IMR-90 (cell line): ENCODE results near the gene EXT2. TPM values are rescaled to one million over a fixed set of nuclear protein-coding genes. Genes with fewer than 3 reads are reported as not detected.

Source experiments
- ATAC-seq: fragments of 200-7000 bp; cut with Tn5 transposase; 2 replicates; pipeline ENCODE4 v1.9.1; 2020; ENCODE audit warnings: low read depth, mild to moderate bottlenecking, moderate library complexity
- BruUV-seq: library from RNA; stranded (reverse); fragments of 400-500 nt; replicated peaks from 2 replicates; lab custom pipeline; 2021; lab: Mats Ljungman, UMichigan
- CTCF ChIA-PET: fragments of 300-600 bp; formaldehyde crosslinking; extraction: SDS; loops from one replicate; lab custom pipeline; 2021; ENCODE audit warnings: antibody characterized with exemption; lab: Yijun Ruan, JAX
- POLR2A ChIA-PET: fragments of 300-600 bp; sonication (Branson Sonifier 250); formaldehyde crosslinking; loops from one replicate; lab custom pipeline; 2022; ENCODE audit warnings: antibody characterized with exemption; ENCODE audit not compliant: unreplicated experiment; lab: Charles Lee
- DNase-seq: peaks from one replicate; pipeline ENCODE4 v3.0.0; 2013
- H2AFZ ChIP-seq: replicated peaks from 2 replicates; pipeline ENCODE3; 2013; ENCODE audit warnings: low read length, mild to moderate bottlenecking; ENCODE audit not compliant: poor library complexity
- H2AK5ac ChIP-seq: 2 replicates; pipeline ENCODE4 v1.6.1; 2013; ENCODE audit warnings: low read depth, low read length, inconsistent platforms
- H2AK9ac ChIP-seq: replicated peaks from 2 replicates; pipeline ENCODE3; 2013; ENCODE audit warnings: mild to moderate bottlenecking, low read depth, low read length, moderate library complexity; ENCODE audit not compliant: poor library complexity
- H2BK120ac ChIP-seq: 2 replicates; pipeline ENCODE4 v1.6.1; 2013; ENCODE audit warnings: low read depth, low read length, inconsistent platforms
- H2BK15ac ChIP-seq: 3 replicates; pipeline ENCODE4 v1.6.1; 2013; ENCODE audit warnings: low read depth, low read length, inconsistent platforms
- H2BK20ac ChIP-seq: 2 replicates; pipeline ENCODE4 v1.6.1; 2013; ENCODE audit warnings: low read depth, mild to moderate bottlenecking, inconsistent platforms, low read length, moderate library complexity
- H2BK5ac ChIP-seq: 2 replicates; pipeline ENCODE4 v1.6.1; 2013; ENCODE audit warnings: mild to moderate bottlenecking, low read depth, low read length, inconsistent platforms; ENCODE audit not compliant: poor library complexity, severe bottlenecking
- H3K14ac ChIP-seq: replicated peaks from 2 replicates; pipeline ENCODE4 v1.6.1; 2013; ENCODE audit warnings: low read depth, low read length, inconsistent platforms
- H3K18ac ChIP-seq: 2 replicates; pipeline ENCODE4 v1.6.1; 2013; ENCODE audit warnings: low read depth, low read length, control low read depth
- H3K23ac ChIP-seq: 2 replicates; pipeline ENCODE4 v1.6.1; 2013; ENCODE audit warnings: low read depth, low read length, inconsistent platforms
- H3K27ac ChIP-seq: 2 replicates; pipeline ENCODE4 v1.5.1; 2013; ENCODE audit warnings: mild to moderate bottlenecking, control low read depth, low read length; ENCODE audit not compliant: insufficient read depth
- H3K27me3 ChIP-seq: 2 replicates; pipeline ENCODE4 v1.6.1; 2013; ENCODE audit warnings: low read length; ENCODE audit not compliant: control insufficient read depth, insufficient read depth
- H3K36me3 ChIP-seq: 2 replicates; pipeline ENCODE4 v1.6.1; 2013; ENCODE audit warnings: low read length, mixed read lengths; ENCODE audit not compliant: control insufficient read depth, insufficient read depth
- H3K4ac ChIP-seq: 2 replicates; pipeline ENCODE4 v1.6.1; 2013; ENCODE audit warnings: low read depth, low read length, inconsistent platforms
- H3K4me1 ChIP-seq: 2 replicates; pipeline ENCODE4 v1.6.1; 2013; ENCODE audit warnings: low read length, mixed read lengths; ENCODE audit not compliant: control insufficient read depth, insufficient read depth
- H3K4me2 ChIP-seq: 2 replicates; pipeline ENCODE4 v1.6.1; 2013; ENCODE audit warnings: low read depth, mild to moderate bottlenecking, control low read depth, low read length, moderate library complexity
- H3K4me3 ChIP-seq: 2 replicates; pipeline ENCODE4 v1.5.1; 2013; ENCODE audit warnings: low read depth, mild to moderate bottlenecking, control low read depth, low read length, moderate library complexity; ENCODE audit not compliant: insufficient read depth
- H3K56ac ChIP-seq: 2 replicates; pipeline ENCODE4 v1.6.1; 2013; ENCODE audit warnings: low read length, inconsistent platforms; ENCODE audit not compliant: insufficient read depth; ENCODE audit errors: extremely low read depth
- H3K79me1 ChIP-seq, 2 experiments: 2 replicates each; pipeline ENCODE4 v1.6.1; 2013; ENCODE audit warnings: low read length in 2 of 2, inconsistent platforms in 1 of 2, low read depth in 1 of 2
- H3K9ac ChIP-seq: 2 replicates; pipeline ENCODE4 v1.6.1; 2013; ENCODE audit warnings: low read depth, low read length, control low read depth
- H3K9me1 ChIP-seq: 2 replicates; pipeline ENCODE4 v1.6.1; 2013; ENCODE audit warnings: low read length, inconsistent platforms; ENCODE audit not compliant: insufficient read depth
- H3K9me3 ChIP-seq: 2 replicates; pipeline ENCODE4 v1.6.1; 2013; ENCODE audit warnings: low read length; ENCODE audit not compliant: control insufficient read depth, insufficient read depth
- H4K20me1 ChIP-seq: 2 replicates; pipeline ENCODE4 v1.6.1; 2013; ENCODE audit warnings: low read length, inconsistent platforms; ENCODE audit not compliant: insufficient read depth
- H4K5ac ChIP-seq: 2 replicates; pipeline ENCODE4 v1.6.1; 2013; ENCODE audit warnings: mild to moderate bottlenecking, low read depth, low read length, control low read depth
- H4K8ac ChIP-seq, 2 experiments: 2 replicates each; pipeline ENCODE4 v1.6.1; 2013; ENCODE audit warnings: low read depth in 2 of 2, low read length in 2 of 2, control low read depth in 1 of 2, inconsistent platforms in 1 of 2
- H4K91ac ChIP-seq: 2 replicates; pipeline ENCODE4 v1.6.1; 2013; ENCODE audit warnings: low read depth, low read length, inconsistent platforms; ENCODE audit not compliant: insufficient read depth
- RAD21 ChIP-seq: IDR thresholded peaks from 2 replicates; pipeline ENCODE4 v1.6.1; 2012; ENCODE audit warnings: low read length, improper control_type of control experiment
- WGBS, 2 experiments: methylation state at CpG; one replicate each; pipeline versions ENCODE4 v1.1.5 to v1.1.7; 2013; ENCODE audit warnings: missing lambda C conversion rate in 2 of 2; ENCODE audit not compliant: insufficient read length in 1 of 2; ENCODE audit errors: extremely low coverage in 2 of 2; 5-methylcytosine and 5-hydroxymethylcytosine counted together
- dilution Hi-C: fragments of 300-500 bp; cut with HindIII; formaldehyde crosslinking; loops from one replicate; pipeline ENCODE4 v1.14.3; 2018; ENCODE audit warnings: low sequenced_read_pairs; ENCODE audit not compliant: unreplicated experiment
- in situ Hi-C: fragments of 300-500 bp; cut with MboI; formaldehyde crosslinking; loops from 3 replicates; pipeline ENCODE4 v1.14.3; 2019; ENCODE audit warnings: low sequenced_read_pairs, inconsistent platforms, mixed read lengths
- intact Hi-C: fragments of 100-400 bp; cut with micrococcal nuclease; formaldehyde crosslinking; loops from 2 replicates; pipeline ENCODE4 v1.10.0; 2022
- polyA plus RNA-seq, 3 experiments: library from polyadenylated mRNA; depleted of rRNA; stranded (reverse); fragments of >200 nt; gene quantifications; 2 replicates each; pipeline ENCODE4 v1.2.3, GENCODE V29; 2012; ENCODE audit warnings: low replicate concordance in 1 of 3
- total RNA-seq: library from RNA; depleted of rRNA; stranded (reverse); fragments of >200 nt; gene quantifications from 2 replicates; pipeline ENCODE4 v1.2.3, GENCODE V29; 2012

Gene EXT2
- total and polyA plus RNA-seq, 2 of the 4 experiments (the other 2 are of a cell fraction), result 75.0 to 85.3 TPM

GRCh38 chr11:44247508-44247907 is 152.0 kb downstream of the EXT2 start:
- no peaks in the 10 kb centered on the region for H3K9me3 ChIP-seq
- DNase-seq (no peak), ATAC-seq (no peak)
- H2BK5ac ChIP-seq, result no peak overlapping the region
- H4K5ac ChIP-seq, result no peak overlapping the region
- ChIA-PET POLR2A (no interaction called here), CTCF (interaction anchor here (0.8 kb wide), 1 partner anchor 10 kb away, joined by 3 read pairs; no protein-coding TSS in a partner anchor)
- intact Hi-C loops (no loop called here), dilution Hi-C loops (no loop called here), in situ Hi-C loops (no loop called here)
- H3K27me3 ChIP-seq, result no peaks in the 10 kb centered on the region
- TF ChIP-seq RAD21, result no peak
- no peak overlapping the region for H4K91ac ChIP-seq
- H3K9me1 ChIP-seq, result peaks cover 11% of the 10 kb centered on the region
- no peak overlapping the region for H2BK15ac ChIP-seq
- no peak overlapping the region for H3K4ac ChIP-seq
- no TSS peak for BruUV-seq
- H2AFZ ChIP-seq, result no peak overlapping the region
- no peaks in the 10 kb centered on the region for H4K20me1 ChIP-seq
- H3K4me2 ChIP-seq, result no peak overlapping the region
- H3K56ac ChIP-seq, result no peak overlapping the region
- H2BK120ac ChIP-seq, result no peak overlapping the region
- no peak overlapping the region for H2BK20ac ChIP-seq
- H3K79me1 ChIP-seq, result peaks cover 0 to 11% of the 10 kb centered on the region in 2 experiments; a peak in 2 of 4 replicates
- H3K14ac ChIP-seq, result no peak overlapping the region
- no peak overlapping the region; the same call in 1 of the 2 replicates for H2AK5ac ChIP-seq
- H2AK9ac ChIP-seq, result no peak overlapping the region
- no peak overlapping the region for H3K4me3 ChIP-seq
- H3K27ac ChIP-seq, result no peak overlapping the region
- no peak overlapping the region for H3K23ac ChIP-seq
- 0 out of 2 replicates have a peak, but pooled peaks cover 4% of the 10 kb centered on the region for H3K36me3 ChIP-seq
- 35% methylated on average over 2 of the region's 6 CpGs; no CpG with 5 or more reads in 1 of the 2 experiments for WGBS, 2 experiments
- no peak overlapping the region for H3K18ac ChIP-seq
- H3K9ac ChIP-seq, result no peak overlapping the region
- no peak overlapping the region for H4K8ac ChIP-seq
- peaks cover 22% of the 10 kb centered on the region for H3K4me1 ChIP-seq
